ENCODE data around the gene SNTB2.

GRCh38 chr16:69350536-69351133, 163.7 kb downstream of the SNTB2 start:
- no peak for TF ChIP-seq CTCF (IDR thresholded peaks at IDR 0.05)
- no peak for TF ChIP-seq EP300 (IDR thresholded peaks at IDR 0.05; ENCODE audit: low read depth)
- TF ChIP-seq POLR2AphosphoS5 (IDR thresholded peaks at IDR 0.05), result no peak
- no peak for TF ChIP-seq POLR2A (IDR thresholded peaks at IDR 0.05)
